H1 (cell line): Measurements from ENCODE around the gene FTL.

Source experiments
- BCL11A ChIP-seq, 2 experiments: IDR thresholded peaks; one replicate each; pipeline ENCODE4 v1.6.1; 2011; ENCODE audit warnings: low read depth in 2 of 2, low read length in 2 of 2, mild to moderate bottlenecking in 2 of 2
- EP300 ChIP-seq, 2 experiments: IDR thresholded peaks; 1 replicate in 1 of 2; 2 replicates in 1 of 2; pipeline ENCODE4 v1.6.1; 2011 to 2012; ENCODE audit warnings: low read depth in 2 of 2, low read length in 2 of 2, mild to moderate bottlenecking in 2 of 2, borderline replicate concordance in 1 of 2, inconsistent platforms in 1 of 2, moderate library complexity in 1 of 2
- HDAC6 ChIP-seq: IDR thresholded peaks from one replicate; pipeline ENCODE4 v1.7.1; 2012; ENCODE audit warnings: low read depth, mild to moderate bottlenecking, inconsistent platforms, low read length, moderate library complexity
- JUN ChIP-seq: IDR thresholded peaks from 2 replicates; pipeline ENCODE4 v1.6.1; 2011; ENCODE audit warnings: low read depth, mild to moderate bottlenecking, improper control_type of control experiment, low read length
- KDM1A ChIP-seq: fragments of 200-600, 300-600 bp; sonication (generic); IDR thresholded peaks from 2 replicates; pipeline ENCODE4 v1.7.1; 2016; ENCODE audit warnings: mild to moderate bottlenecking, low read length, borderline replicate concordance
- KDM5A ChIP-seq: fragments of 200-600 bp; IDR thresholded peaks from 2 replicates; pipeline ENCODE4 v1.7.1; 2012; ENCODE audit warnings: mild to moderate bottlenecking, low read length, inconsistent platforms, mixed read lengths
- POLR2A ChIP-seq, 2 experiments: IDR thresholded peaks; 1 replicate in 1 of 2; 2 replicates in 1 of 2; pipeline ENCODE4 v1.6.1; 2011; ENCODE audit warnings: low read depth in 2 of 2, low read length in 2 of 2, mild to moderate bottlenecking in 2 of 2; ENCODE audit errors: control extremely low read depth in 1 of 2
- POLR2AphosphoS5 ChIP-seq: IDR thresholded peaks from 2 replicates; pipeline ENCODE4 v1.6.1; 2011; ENCODE audit warnings: low read depth, low read length
- RAD21 ChIP-seq, 2 experiments: IDR thresholded peaks in 1 of 2; conservative IDR thresholded peaks in 1 of 2; 2 replicates each; pipeline ENCODE4 v1.6.1; 2011; ENCODE audit warnings: low read depth in 2 of 2, low read length in 2 of 2, improper control_type of control experiment in 1 of 2, inconsistent platforms in 1 of 2, mild to moderate bottlenecking in 1 of 2, moderate library complexity in 1 of 2
- RFX5 ChIP-seq: IDR thresholded peaks from 2 replicates; pipeline ENCODE4 v1.6.1; 2011; ENCODE audit warnings: low read depth, low read length, improper control_type of control experiment, borderline replicate concordance
- SIN3A ChIP-seq, 2 experiments: IDR thresholded peaks in 1 of 2; conservative IDR thresholded peaks in 1 of 2; 2 replicates each; pipeline ENCODE4 v1.6.1; 2011 to 2012; ENCODE audit warnings: low read length in 2 of 2, improper control_type of control experiment in 1 of 2, low read depth in 1 of 2, mild to moderate bottlenecking in 1 of 2
- SP1 ChIP-seq: IDR thresholded peaks from 2 replicates; pipeline ENCODE4 v1.6.1; 2011; ENCODE audit warnings: low read depth, low read length
- TEAD4 ChIP-seq: IDR thresholded peaks from 2 replicates; pipeline ENCODE4 v1.6.1; 2012; ENCODE audit warnings: low read depth, low read length, inconsistent platforms, mixed read lengths
- TF ChIP-seq, protein P1 (sequence below), 3 experiments: IDR thresholded peaks; 1 replicate in 2 of 3; 2 replicates in 1 of 3; pipeline versions ENCODE4 v1.5.1 to v1.6.1; 2011; ENCODE audit warnings: low read length in 3 of 3, mild to moderate bottlenecking in 3 of 3, inconsistent platforms in 2 of 3, low read depth in 1 of 3, moderate library complexity in 1 of 3; ENCODE audit not compliant: insufficient read depth in 1 of 3; ENCODE audit errors: control extremely low read depth in 1 of 3

DNA sequence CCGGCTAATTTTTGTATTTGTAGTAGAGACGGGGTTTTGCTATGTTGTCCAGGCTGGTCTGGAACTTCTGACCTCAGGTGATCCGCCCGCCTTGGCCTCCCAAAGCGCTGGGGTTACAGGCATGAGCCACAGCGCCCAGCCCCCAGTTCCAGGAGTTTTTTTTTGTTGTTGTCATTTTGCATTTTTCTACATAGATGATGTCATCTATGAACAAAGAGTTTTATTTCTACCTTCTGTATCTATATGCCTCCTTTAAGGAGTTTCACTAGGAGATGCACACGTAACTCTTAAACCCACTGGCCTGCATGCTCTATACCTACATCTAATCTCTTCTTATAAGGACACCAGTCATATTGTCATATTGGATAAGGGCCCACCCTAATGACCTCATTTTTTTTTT is 26.9 kb upstream of the FTL start:
- TF ChIP-seq POLR2AphosphoS5 (no peak), SIN3A (conservative IDR thresholded peaks at IDR 0.05 in 1 of 2, IDR thresholded peaks at IDR 0.05 in 1 of 2; ENCODE audit: low read depth in 1 of 2, low read length in 2 of 2) (no peak), KDM5A (no peak), RAD21 (IDR thresholded peaks at IDR 0.05 in 1 of 2, conservative IDR thresholded peaks at IDR 0.05 in 1 of 2; ENCODE audit: low read depth in 2 of 2, low read length in 2 of 2) (no peak), POLR2A (IDR thresholded peaks at IDR 0.05; ENCODE audit: control extremely low read depth in 1 of 2, low read depth in 2 of 2, low read length in 2 of 2) (no peak), RFX5 (no peak), EP300 (IDR thresholded peaks at IDR 0.05; ENCODE audit: borderline replicate concordance in 1 of 2, low read depth in 2 of 2, low read length in 2 of 2) (no peak), KDM1A (no peak), SP1 (no peak), BCL11A (IDR thresholded peaks at IDR 0.05; ENCODE audit: low read depth in 2 of 2, low read length in 2 of 2) (no peak), TEAD4 (no peak), HDAC6 (no peak), JUN (no peak)
- TF ChIP-seq, protein P1, sequence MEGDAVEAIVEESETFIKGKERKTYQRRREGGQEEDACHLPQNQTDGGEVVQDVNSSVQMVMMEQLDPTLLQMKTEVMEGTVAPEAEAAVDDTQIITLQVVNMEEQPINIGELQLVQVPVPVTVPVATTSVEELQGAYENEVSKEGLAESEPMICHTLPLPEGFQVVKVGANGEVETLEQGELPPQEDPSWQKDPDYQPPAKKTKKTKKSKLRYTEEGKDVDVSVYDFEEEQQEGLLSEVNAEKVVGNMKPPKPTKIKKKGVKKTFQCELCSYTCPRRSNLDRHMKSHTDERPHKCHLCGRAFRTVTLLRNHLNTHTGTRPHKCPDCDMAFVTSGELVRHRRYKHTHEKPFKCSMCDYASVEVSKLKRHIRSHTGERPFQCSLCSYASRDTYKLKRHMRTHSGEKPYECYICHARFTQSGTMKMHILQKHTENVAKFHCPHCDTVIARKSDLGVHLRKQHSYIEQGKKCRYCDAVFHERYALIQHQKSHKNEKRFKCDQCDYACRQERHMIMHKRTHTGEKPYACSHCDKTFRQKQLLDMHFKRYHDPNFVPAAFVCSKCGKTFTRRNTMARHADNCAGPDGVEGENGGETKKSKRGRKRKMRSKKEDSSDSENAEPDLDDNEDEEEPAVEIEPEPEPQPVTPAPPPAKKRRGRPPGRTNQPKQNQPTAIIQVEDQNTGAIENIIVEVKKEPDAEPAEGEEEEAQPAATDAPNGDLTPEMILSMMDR (IDR thresholded peaks at IDR 0.05; ENCODE audit: control extremely low read depth in 1 of 3, insufficient read depth in 1 of 3, low read depth in 1 of 3, low read length in 3 of 3): no peak
